K562 (cell line): ENCODE data around the gene SOX12. TPM values are rescaled to one million over a fixed set of nuclear protein-coding genes. Genes with fewer than 3 reads are reported as not detected.

Source experiments
- CREBBP ChIP-seq: IDR thresholded peaks from one replicate; pipeline ENCODE4 v1.6.1; 2012; ENCODE audit warnings: low read depth, mild to moderate bottlenecking, control low read depth, inconsistent platforms, low read length
- JUN ChIP-seq, 2 experiments: sonication (generic) in 1 of 2; formaldehyde crosslinking in 1 of 2; IDR thresholded peaks; 2 replicates each; pipeline versions ENCODE4 v1.6.1 to v1.8.0; 2012 to 2022; ENCODE audit warnings: borderline replicate concordance in 2 of 2, mild to moderate bottlenecking in 2 of 2, improper control_type of control experiment in 1 of 2, low read depth in 1 of 2, low read length in 1 of 2, missing genetic modification reagents in 1 of 2
- KDM1A ChIP-seq, 2 experiments: fragments of 450-650 bp; IDR thresholded peaks; 2 replicates each; pipeline ENCODE4 v1.6.1; 2016; ENCODE audit warnings: mild to moderate bottlenecking in 2 of 2
- LARP7 ChIP-seq: fragments of 450-650 bp; IDR thresholded peaks from 2 replicates; pipeline ENCODE4 v1.6.1; 2016
- NFIX ChIP-seq: fragments of 250-450 bp; sonication (Bioruptor Pico); IDR thresholded peaks from 2 replicates; pipeline ENCODE4 v1.4.0; 2020; ENCODE audit warnings: low read depth, mild to moderate bottlenecking, moderate library complexity
- RBBP5 ChIP-seq: fragments of 200-600 bp; sonication (generic); IDR thresholded peaks from 2 replicates; pipeline ENCODE4 v1.6.1; 2012; ENCODE audit warnings: borderline replicate concordance, mild to moderate bottlenecking, low read length, control low read depth, inconsistent platforms; ENCODE audit not compliant: insufficient read depth, poor library complexity, severe bottlenecking
- RBM17 ChIP-seq: fragments of 200-400 bp; formaldehyde crosslinking; IDR thresholded peaks from 2 replicates; pipeline ENCODE4 v1.6.1; 2017; ENCODE audit warnings: low read depth, mild to moderate bottlenecking, low read length, borderline replicate concordance
- SOX6 ChIP-seq: fragments of 450-650 bp; IDR thresholded peaks from 2 replicates; pipeline ENCODE4 v1.6.1; 2014; ENCODE audit warnings: mild to moderate bottlenecking
- SRF ChIP-seq, 2 experiments: fragments of 250-450, 450-650 bp in 1 of 2; sonication (Bioruptor Pico) in 1 of 2; sonication (generic) in 1 of 2; formaldehyde crosslinking; IDR thresholded peaks; 2 replicates each; pipeline versions ENCODE4 v1.5.0 to v1.5.1; 2020 to 2022; ENCODE audit warnings: mild to moderate bottlenecking in 1 of 2, missing genetic modification reagents in 1 of 2
- TBL1XR1 ChIP-seq, 2 experiments: IDR thresholded peaks; 2 replicates each; pipeline ENCODE4 v1.6.1; 2012; ENCODE audit warnings: improper control_type of control experiment in 2 of 2, low read length in 2 of 2, mild to moderate bottlenecking in 1 of 2
- TCFL5 ChIP-seq: fragments of 250-450 bp; sonication (Bioruptor Pico); conservative IDR thresholded peaks from 2 replicates; pipeline ENCODE4 v1.6.1; 2021; ENCODE audit warnings: mild to moderate bottlenecking, moderate library complexity, matching md5 sums
- polyA plus RNA-seq, 8 experiments: library from polyadenylated mRNA; depleted of rRNA in 4 of 8; stranded (reverse) in 5 of 8; unstranded in 3 of 8; fragments of >200 nt; fragmentation: Nextera tagmentation in 2 of 8; fragmentation: Illumina TruSeq in 1 of 8; extraction: Ambion mirVana in 2 of 8; extraction: Trizol in 1 of 8; gene quantifications; 2 replicates each; pipeline versions ENCODE4 v1.2.1 to v1.2.3, GENCODE V29; 2011 to 2014; ENCODE audit warnings: inconsistent platforms in 1 of 8, missing spikeins in 1 of 8
- total RNA-seq, 7 experiments: library from RNA; depleted of rRNA in 6 of 7; stranded (reverse); fragments of >200 nt in 6 of 7; fragmentation: Illumina TruSeq in 2 of 7; extraction: Trizol in 2 of 7; gene quantifications; 2 replicates each; pipeline versions ENCODE4 v1.2.1 to v1.2.3, GENCODE V29; 2011 to 2021; ENCODE audit warnings: low replicate concordance in 1 of 7
- TF ChIP-seq, protein P1 (sequence below), 2 experiments: fragments of 450-650 bp in 1 of 2; IDR thresholded peaks; 2 replicates each; pipeline ENCODE4 v1.6.1; 2011 to 2017; ENCODE audit warnings: low read depth in 2 of 2, antibody characterized with exemption in 1 of 2, borderline replicate concordance in 1 of 2, low read length in 1 of 2, mild to moderate bottlenecking in 1 of 2, mixed read lengths in 1 of 2; ENCODE audit not compliant: control insufficient read depth in 1 of 2
- TF ChIP-seq, protein P2 (sequence below), 2 experiments: fragments of 200-800 bp in 1 of 2; sonication (Bioruptor generic) in 1 of 2; sonication (generic) in 1 of 2; formaldehyde crosslinking in 1 of 2; IDR thresholded peaks in 1 of 2; conservative IDR thresholded peaks in 1 of 2; 2 replicates each; pipeline versions ENCODE4 v1.5.0 to v1.6.1; 2016 to 2020; ENCODE audit warnings: missing compliant biosample characterization in 1 of 2, missing genetic modification characterization in 1 of 2, missing genetic modification reagents in 1 of 2
- TF ChIP-seq, protein P3 (sequence below): conservative IDR thresholded peaks from 2 replicates; pipeline ENCODE4 v1.6.1; 2011; ENCODE audit warnings: low read depth, mild to moderate bottlenecking, low read length; ENCODE audit not compliant: control insufficient read depth
- TF ChIP-seq, protein P4 (sequence below): fragments of 250-450 bp; sonication (Bioruptor Pico); IDR thresholded peaks from 2 replicates; pipeline ENCODE4 v1.5.0; 2021

SOX12 gene
- total and polyA plus RNA-seq, 9 of the 15 experiments (the other 6 are each of a cell fraction or from before 2014, with no cell fraction given) = 0.42 to 26.3 (median 2.6) TPM

DNA sequence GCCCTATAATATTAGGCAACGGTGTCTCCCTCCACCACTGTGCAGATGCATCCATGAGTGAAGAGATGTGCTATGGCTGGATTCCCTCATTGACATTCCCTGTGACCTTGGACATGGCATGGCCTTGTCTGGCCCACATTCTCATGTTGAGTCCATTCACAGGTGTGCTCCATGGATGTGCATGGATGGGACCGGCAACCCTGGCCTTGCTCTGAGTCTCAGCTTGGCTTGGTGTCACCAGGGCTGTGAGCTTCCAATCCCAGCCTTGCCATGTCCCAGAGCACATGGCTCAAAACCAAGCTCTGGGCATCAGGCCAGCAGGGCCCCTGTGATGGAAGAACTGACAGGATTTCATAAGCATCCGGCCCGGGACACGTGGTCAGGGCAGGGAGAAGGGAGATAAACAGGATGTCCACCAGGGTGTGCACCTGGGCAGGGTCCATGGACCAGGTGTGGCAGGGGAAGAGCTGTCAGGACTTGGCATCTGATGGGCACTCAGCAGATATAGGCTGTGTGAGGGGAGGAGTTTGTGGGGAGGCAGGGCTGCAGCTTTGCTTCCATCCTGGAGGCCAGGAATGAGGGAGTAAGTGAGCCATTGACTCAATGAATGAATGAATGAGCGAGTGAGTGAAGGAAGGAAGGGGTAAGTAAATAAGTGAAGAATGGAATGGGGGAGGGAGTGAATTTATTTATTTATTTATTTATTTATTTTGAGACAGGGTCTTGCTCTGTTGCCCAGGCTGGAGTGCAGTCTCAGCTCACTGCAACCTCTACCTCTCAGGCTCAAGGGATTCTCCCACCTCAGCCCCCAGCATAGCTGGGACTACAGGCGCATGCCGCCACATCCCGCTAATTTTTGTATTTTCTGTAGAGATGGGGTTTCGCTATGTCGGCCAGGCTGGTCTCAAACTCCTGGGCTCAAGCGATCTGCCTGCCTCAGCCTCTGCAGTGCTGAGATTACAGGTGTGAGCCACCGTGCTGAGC, 37.2 kb downstream of the SOX12 start (continued):
- TF ChIP-seq, protein P1, sequence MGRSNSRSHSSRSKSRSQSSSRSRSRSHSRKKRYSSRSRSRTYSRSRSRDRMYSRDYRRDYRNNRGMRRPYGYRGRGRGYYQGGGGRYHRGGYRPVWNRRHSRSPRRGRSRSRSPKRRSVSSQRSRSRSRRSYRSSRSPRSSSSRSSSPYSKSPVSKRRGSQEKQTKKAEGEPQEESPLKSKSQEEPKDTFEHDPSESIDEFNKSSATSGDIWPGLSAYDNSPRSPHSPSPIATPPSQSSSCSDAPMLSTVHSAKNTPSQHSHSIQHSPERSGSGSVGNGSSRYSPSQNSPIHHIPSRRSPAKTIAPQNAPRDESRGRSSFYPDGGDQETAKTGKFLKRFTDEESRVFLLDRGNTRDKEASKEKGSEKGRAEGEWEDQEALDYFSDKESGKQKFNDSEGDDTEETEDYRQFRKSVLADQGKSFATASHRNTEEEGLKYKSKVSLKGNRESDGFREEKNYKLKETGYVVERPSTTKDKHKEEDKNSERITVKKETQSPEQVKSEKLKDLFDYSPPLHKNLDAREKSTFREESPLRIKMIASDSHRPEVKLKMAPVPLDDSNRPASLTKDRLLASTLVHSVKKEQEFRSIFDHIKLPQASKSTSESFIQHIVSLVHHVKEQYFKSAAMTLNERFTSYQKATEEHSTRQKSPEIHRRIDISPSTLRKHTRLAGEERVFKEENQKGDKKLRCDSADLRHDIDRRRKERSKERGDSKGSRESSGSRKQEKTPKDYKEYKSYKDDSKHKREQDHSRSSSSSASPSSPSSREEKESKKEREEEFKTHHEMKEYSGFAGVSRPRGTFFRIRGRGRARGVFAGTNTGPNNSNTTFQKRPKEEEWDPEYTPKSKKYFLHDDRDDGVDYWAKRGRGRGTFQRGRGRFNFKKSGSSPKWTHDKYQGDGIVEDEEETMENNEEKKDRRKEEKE (IDR thresholded peaks at IDR 0.05; ENCODE audit: borderline replicate concordance in 1 of 2, control insufficient read depth in 1 of 2, low read depth in 2 of 2, low read length in 1 of 2) = no peak
- TF ChIP-seq KDM1A (IDR thresholded peaks at IDR 0.05) = no peak
- no peak; a peak in 1 of 4 replicates for TF ChIP-seq SRF (CRISPR knock-in tag; IDR thresholded peaks at IDR 0.05)
- no peak for TF ChIP-seq RBBP5
- TF ChIP-seq TBL1XR1 (IDR thresholded peaks at IDR 0.05; ENCODE audit: low read length in 2 of 2) = no peak
- TF ChIP-seq JUN (IDR thresholded peaks at IDR 0.05; ENCODE audit: borderline replicate concordance, low read depth, low read length) = peak; percentile 49; the same call in 1 of the 2 replicates
- TF ChIP-seq JUN (CRISPR knock-in tag; IDR thresholded peaks at IDR 0.05; ENCODE audit: borderline replicate concordance) = no peak
- TF ChIP-seq NFIX (CRISPR knock-in tag) = no peak; the same call in 1 of the 2 replicates
- TF ChIP-seq SOX6 = no peak
- TF ChIP-seq, protein P2, sequence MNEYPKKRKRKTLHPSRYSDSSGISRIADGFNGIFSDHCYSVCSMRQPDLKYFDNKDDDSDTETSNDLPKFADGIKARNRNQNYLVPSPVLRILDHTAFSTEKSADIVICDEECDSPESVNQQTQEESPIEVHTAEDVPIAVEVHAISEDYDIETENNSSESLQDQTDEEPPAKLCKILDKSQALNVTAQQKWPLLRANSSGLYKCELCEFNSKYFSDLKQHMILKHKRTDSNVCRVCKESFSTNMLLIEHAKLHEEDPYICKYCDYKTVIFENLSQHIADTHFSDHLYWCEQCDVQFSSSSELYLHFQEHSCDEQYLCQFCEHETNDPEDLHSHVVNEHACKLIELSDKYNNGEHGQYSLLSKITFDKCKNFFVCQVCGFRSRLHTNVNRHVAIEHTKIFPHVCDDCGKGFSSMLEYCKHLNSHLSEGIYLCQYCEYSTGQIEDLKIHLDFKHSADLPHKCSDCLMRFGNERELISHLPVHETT (CRISPR knock-in tag; conservative IDR thresholded peaks at IDR 0.05 in 1 of 2, IDR thresholded peaks at IDR 0.05 in 1 of 2) = peak in 1 of 2 experiments; percentile 38; a peak in 1 of 4 replicates
- no peak for TF ChIP-seq CREBBP
- no peak; the same call in 1 of the 2 replicates for TF ChIP-seq TCFL5 (CRISPR knock-in tag)
- no peak for TF ChIP-seq RBM17
- no peak for TF ChIP-seq LARP7
- TF ChIP-seq, protein P3, sequence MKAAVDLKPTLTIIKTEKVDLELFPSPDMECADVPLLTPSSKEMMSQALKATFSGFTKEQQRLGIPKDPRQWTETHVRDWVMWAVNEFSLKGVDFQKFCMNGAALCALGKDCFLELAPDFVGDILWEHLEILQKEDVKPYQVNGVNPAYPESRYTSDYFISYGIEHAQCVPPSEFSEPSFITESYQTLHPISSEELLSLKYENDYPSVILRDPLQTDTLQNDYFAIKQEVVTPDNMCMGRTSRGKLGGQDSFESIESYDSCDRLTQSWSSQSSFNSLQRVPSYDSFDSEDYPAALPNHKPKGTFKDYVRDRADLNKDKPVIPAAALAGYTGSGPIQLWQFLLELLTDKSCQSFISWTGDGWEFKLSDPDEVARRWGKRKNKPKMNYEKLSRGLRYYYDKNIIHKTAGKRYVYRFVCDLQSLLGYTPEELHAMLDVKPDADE = no peak
- TF ChIP-seq, protein P4, sequence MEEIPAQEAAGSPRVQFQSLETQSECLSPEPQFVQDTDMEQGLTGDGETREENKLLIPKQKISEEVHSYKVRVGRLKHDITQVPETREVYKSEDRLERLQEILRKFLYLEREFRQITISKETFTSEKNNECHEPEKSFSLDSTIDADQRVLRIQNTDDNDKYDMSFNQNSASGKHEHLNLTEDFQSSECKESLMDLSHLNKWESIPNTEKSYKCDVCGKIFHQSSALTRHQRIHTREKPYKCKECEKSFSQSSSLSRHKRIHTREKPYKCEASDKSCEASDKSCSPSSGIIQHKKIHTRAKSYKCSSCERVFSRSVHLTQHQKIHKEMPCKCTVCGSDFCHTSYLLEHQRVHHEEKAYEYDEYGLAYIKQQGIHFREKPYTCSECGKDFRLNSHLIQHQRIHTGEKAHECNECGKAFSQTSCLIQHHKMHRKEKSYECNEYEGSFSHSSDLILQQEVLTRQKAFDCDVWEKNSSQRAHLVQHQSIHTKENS = no peak
